RPMI7951 (cell line): ENCODE results near the gene NCAPD3. TPM values are rescaled to one million over a fixed set of nuclear protein-coding genes. Genes with fewer than 3 reads are reported as not detected.

Experiments
- DNase-seq: peaks from one replicate; pipeline ENCODE4 v3.0.0-alpha.2; 2012; ENCODE audit warnings: low read depth
- total RNA-seq: library from RNA; depleted of rRNA; stranded (reverse); fragments of >200 nt; shearing (Covaris generic); gene quantifications from 2 replicates; pipeline ENCODE4 v1.2.3, GENCODE V29; 2014

Gene NCAPD3
- total RNA-seq, 1 experiment from 2014 or later = 55.5 TPM

- no peak for DNase-seq
Observed at GRCh38 chr11:134158023-134158422, 65.7 kb downstream of the NCAPD3 start.

GRCh38 chr11:134157451-134157850, 66.3 kb downstream of the NCAPD3 start:
- no peak for DNase-seq

DNA sequence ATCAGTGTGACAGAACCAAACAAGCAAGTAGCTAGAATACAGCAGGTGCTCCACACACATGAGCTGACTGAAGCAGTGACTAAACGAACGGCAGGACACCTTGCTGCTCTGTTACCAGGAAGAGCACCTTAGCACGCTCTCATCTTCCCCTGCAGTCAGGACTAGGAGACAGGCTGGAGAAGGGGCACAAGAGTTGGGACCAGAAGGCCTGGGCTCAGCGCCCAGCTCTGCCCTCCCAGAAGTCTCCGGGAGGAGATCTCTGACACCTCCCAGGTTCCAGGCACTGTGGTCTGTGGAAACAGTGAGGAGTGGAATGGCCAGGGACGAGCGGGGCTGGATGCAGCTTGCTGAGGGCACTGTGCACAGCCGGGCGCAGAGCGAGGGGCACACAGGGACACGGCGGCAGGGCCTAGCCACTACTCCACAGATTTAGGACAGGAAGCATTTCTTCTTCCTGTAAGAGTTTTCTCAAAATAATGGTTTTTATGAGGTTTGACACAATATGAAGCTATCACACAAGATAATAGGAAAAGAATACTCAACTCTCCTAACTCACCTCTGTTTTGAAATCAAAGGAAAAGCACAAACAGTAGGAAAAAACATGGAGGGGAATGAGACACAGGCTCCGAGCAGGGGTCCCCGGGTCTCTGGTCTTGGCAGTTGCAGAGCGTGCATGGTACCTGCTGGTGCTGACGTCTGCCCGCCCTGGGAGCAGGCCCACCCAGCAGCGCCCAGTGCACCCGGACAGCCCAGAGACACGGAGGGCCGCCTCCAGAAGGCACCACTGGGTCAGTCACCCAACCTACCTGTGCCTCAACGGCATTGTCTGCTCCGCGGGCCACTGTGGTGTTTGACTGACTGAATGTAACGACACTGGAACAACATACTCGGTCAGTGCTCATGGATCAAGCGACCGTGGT, 67.6 kb downstream of the NCAPD3 start:
- no peak for DNase-seq

DNA sequence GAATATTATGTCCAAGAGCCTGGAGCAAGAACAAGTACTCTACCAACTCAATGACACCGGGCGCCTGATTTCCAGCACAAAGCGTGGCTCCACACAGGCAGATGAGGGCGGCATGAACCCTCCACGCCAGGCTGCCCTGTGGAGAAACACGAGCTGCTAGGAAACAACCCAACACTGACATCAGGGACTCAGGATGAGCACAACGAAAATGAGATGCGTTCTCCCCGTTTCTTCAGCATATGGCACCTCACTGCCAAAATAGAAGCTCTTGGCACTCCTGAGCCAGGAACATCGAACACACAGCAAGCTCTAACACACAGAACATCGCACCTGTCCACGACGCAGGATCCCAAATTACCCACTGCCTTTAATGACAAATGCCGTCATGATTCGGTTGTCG, 68.3 kb downstream of the NCAPD3 start:
- no peak for DNase-seq

- DNase-seq = no peak
Observed at GRCh38 chr11:134154441-134154840, 69.3 kb downstream of the NCAPD3 start.

DNA sequence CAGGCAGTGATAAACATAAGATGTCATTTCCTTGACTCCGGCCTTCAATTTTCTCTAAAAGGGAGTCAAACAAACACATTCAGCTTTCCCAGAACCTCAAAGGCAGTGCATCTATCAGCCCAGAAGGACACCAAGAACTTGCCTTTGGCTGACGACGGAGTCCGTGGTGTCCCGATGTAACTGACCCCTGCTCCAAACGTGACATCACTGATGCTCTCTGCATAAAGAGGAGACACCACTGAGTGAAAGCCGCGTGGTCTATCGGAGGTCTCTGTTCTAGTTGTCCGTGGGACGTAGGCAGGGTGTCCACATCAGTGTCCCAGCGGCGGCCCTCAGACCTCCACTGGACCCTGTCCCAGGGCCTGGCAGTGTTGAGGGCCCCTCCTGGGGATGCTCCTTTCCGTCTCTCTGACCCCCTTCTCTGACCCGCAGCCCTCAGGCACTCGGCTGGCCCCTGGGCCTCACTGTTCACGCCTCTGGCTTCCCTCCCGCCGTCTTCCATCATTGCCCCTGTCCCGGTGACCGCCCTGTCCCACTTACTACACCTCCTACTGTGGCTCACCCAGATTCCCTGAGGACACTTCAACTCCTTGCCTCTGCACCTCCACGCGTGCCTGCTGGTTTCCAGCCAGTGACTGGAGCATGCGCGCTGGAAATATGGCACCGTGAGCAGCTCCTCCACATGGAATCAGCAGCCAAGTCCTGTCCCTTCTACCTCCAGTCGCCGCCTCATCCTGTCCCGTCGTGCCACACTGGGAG, 70.4 kb downstream of the NCAPD3 start:
- no peak for DNase-seq

- DNase-seq = no peak
Observed at GRCh38 chr11:134152696-134153095, 71.1 kb downstream of the NCAPD3 start.

- DNase-seq = no peak
Observed at GRCh38 chr11:134151083-134151747, 72.6 kb downstream of the NCAPD3 start.

- no peak for DNase-seq
Observed at GRCh38 chr11:134150195-134150903, 73.4 kb downstream of the NCAPD3 start.

- DNase-seq = no peak
Observed at GRCh38 chr11:134149371-134149770, 74.4 kb downstream of the NCAPD3 start.

DNA sequence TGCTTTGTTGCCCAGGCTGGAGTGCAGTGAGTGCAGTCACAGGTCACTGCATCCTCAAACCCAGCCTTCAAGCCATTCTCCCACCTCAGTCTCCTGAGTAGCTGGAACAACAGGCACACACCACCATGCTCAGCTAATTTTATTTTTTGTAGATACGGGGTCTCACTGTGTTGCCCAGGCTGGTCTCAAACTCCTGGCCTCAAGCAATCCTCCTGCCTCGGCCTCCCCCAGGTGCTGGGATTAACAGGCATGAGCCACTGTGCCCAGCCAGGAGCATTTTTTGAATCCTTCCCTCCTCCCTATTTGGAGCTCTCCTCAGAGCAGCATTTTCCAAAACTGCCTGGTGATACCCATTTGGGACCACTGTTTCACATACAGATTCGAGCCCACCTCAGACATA, 77.2 kb downstream of the NCAPD3 start:
- DNase-seq = no peak

DNA sequence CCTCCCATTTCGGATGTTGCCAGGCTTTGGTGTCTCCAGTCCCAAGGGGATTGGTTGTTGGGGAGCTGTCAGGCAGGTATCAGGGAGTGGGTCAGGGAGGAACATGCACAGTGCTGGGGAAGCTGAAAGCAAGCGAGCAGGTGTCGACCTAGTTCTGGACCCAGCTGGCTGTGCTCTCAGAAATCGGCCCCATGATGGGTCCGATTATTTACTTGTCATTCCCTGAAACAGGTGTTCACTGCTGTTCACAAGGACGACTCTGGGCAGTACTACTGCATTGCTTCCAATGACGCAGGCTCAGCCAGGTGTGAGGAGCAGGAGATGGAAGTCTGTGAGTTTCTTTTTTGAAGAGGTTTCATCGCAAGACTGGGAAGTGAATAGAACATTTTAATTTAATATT, 78.1 kb downstream of the NCAPD3 start:
- DNase-seq = no peak

GRCh38 chr11:134144744-134145143, 79.0 kb downstream of the NCAPD3 start:
- DNase-seq = no peak

DNA sequence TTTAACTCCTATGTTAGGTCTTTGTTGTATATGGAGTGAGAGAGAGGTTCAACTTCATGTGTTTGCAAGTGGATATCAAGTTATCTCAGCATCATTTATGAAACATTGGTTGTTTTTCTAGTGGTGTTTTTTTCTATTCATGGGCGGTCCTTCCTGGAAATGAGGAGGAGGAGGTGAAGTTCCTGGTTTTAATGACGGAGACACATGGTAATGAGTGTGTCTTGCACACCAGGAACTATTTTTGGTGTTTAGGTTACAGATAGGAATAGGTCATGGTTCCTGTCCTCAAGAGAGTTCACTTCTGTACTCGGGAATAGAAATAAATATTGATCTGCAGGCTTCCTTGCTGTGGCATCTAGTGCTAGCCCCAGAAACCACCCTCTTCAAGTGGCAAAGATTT, 80.0 kb downstream of the NCAPD3 start:
- no peak for DNase-seq

- DNase-seq = no peak
Observed at GRCh38 chr11:134142536-134142935, 81.2 kb downstream of the NCAPD3 start.

GRCh38 chr11:134140961-134141490, 82.7 kb downstream of the NCAPD3 start:
- no peak for DNase-seq

DNA sequence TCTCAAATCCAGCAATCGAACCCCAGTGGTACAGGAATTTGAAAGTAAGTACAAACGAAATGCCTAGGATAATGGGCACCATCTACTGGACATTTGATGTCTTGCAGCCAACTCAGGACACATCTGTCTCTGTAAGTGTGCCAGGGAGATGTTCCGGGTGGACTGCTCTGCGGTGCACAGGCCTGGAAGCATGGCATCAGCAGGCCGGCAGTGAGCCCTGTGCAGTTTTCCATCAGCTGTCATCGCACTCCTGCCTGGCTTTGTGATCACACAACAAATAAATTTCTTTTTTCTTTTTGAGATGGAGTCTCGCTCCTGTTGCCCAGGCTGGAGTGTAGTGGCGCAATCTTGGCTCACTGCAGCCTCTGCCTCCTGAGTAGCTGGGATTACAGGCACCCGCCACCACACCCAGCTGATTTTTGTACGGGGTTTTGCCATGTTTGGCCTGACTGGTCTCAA, 83.9 kb downstream of the NCAPD3 start:
- DNase-seq = peak; percentile 78

DNA sequence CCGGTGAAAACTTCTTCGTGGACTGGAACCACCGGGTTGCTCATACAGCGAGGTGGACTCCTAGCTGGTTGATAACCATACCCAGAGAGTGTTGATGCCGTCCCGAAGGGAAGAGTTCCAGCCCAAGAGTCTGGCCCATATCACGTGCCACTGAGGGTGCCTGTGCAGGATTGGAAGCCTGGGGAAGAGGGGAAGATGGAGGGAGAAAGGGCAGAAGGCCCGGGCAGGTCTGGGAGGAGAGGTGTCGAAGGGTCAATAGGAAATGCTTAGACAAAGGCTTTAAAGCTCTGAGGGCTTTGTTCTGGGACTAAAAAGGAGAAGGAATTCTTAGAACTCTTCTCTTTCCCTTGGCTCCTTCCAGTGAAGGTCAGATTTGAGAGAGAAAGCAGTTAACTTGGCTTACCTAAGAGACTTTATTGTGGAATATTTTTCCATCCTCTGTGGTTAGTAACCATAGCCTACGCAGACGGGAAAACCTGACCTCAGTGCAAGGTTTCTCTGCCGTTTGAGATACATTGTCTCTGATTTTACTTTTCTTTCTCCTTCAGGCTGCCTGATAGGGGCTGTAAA, 84.4 kb downstream of the NCAPD3 start:
- no peak for DNase-seq

DNA sequence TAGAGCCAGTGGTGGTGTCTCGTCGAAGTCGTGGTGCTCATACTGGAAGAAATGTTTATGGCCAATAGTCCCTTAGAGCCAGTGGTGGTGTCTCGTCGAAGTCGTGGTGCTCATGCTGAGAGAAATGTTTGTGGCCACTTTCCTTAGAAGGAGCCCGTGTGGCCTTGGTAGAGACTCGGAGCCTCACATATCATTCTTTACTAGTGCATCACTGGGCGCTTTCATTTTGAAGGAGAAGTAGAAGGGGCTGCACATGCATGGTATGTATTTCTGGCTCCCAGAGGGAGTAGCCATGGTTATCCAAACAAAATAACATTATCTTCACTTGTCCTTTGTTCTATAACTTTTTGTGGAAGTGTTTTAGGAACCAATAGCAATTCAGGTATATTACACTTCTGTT, 85.4 kb downstream of the NCAPD3 start:
- DNase-seq = no peak

DNA sequence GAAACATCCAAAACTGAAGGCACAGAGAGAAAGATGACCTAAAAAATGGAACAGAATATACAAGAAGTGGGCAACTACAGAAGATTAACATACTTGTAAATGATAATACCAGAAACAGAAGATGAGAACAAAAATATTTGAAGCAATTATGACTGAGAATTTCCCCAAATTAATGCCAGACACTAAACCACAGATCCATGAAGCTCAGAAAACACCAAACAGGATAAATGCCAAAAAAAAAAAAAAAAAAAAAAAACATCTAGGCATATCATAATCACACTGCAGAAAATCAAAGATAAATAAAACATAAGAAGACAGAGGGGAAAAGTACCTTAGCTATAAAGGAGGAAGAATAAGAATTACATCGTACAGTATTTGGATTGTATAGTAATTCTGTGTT, 89.6 kb downstream of the NCAPD3 start:
- no peak for DNase-seq

GRCh38 chr11:134132808-134133207, 91.0 kb downstream of the NCAPD3 start:
- peak; percentile 22 for DNase-seq
